T-helper 1 cell treated with Interleukin-12 subunit alpha and Interleukin-12 subunit beta and Interleukin-4 antibody, amounts not matched to agents 30 ng/mL and 1 ng/mL, for 36 hours (primary cell): ENCODE data around the gene MMP24OS. TPM values are rescaled to one million over a fixed set of nuclear protein-coding genes. Genes with fewer than 3 reads are reported as not detected.

Source experiments
- intact Hi-C: fragments of 100-400 bp; cut with micrococcal nuclease; formaldehyde crosslinking; loops from one replicate; pipeline ENCODE4 v1.15.1; 2024
- total RNA-seq: library from RNA; stranded (reverse); gene quantifications from 2 replicates; pipeline ENCODE4 v1.2.3, GENCODE V29; 2022

MMP24OS gene
- total RNA-seq, 1 donor from 2014 or later: 34.0 TPM

- intact Hi-C loops: no loop called here
Measured at GRCh38 chr20:35257175-35257909, 20.6 kb downstream of the MMP24OS start.

GRCh38 chr20:35254448-35254999 is 23.4 kb downstream of the MMP24OS start:
- intact Hi-C loops: no loop called here

GRCh38 chr20:35253010-35253409 is 24.9 kb downstream of the MMP24OS start:
- intact Hi-C loops: no loop called here

- intact Hi-C loops: loop anchor here (1.0 kb wide), 5 partner anchors 25 to 156 kb away; partner anchors contain the start of gene EDEM2
Measured at GRCh38 chr20:35252598-35252997, 25.3 kb downstream of the MMP24OS start.

- intact Hi-C loops: loop anchor here (1.0 kb wide), 5 partner anchors 25 to 156 kb away; partner anchors contain the start of gene EDEM2
Measured at GRCh38 chr20:35252037-35252461, 25.9 kb downstream of the MMP24OS start.

GRCh38 chr20:35251613-35251940 is 26.3 kb downstream of the MMP24OS start:
- intact Hi-C loops: no loop called here

DNA sequence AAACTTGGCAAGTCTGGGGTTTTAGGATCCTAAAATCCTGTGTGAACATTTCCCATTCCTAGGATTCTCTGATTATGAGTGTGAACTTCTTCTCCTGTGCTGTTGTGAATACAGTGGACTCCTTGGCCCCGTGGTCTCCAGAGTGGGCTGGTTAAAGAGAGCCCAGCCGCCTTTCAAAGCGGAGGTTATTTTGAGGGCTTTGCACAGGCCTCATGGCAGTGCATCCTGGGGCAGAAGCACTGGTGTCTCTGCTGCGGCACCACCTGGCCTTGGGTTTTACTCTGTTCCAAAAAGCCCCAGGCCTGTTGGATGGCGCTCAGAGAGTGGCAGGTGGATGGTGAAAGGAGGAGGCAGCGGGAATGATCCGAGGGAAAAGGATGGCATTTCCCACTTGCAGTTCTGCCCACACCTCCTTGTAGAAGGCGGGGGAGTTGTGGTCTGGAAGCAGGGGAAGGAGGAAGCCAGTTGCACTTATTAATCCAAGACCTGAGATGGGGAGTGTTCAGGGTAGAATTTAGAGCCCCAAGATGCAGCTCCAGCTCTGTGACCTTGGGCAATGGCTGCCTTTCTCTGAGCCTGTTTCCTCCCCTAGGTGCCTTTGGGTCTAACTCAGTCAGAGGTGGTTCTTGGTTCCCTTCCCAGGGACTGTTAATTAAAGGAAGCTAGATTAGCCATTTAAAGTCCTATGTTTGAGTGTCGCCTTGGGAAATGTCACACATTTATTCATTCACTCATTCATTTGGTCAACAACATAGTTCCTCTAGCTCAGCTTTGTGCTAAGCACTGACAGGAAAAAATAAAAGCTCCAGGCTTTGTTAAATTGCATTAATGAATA is 29.1 kb downstream of the MMP24OS start:
- intact Hi-C loops: no loop called here

- intact Hi-C loops: no loop called here
Measured at GRCh38 chr20:35246723-35247122, 31.2 kb downstream of the MMP24OS start.

DNA sequence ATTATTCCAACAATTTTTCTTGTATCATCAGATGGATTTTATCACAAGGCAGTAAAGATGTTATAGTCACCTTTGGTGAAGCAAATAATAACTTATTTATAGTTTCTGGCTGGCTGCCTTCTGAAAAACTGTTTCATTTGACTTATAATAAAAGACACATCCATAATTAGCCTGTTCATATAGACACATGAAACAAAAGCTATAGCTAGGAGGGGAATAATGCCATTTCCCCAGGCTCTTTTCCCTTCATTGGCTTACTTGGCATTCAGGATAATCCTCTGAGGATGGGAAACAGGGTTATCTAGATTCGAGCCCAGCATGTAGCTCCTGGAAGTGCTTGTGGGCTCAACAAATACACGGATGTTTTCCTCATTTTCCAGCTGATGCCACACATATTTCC is 33.9 kb downstream of the MMP24OS start:
- intact Hi-C loops: no loop called here

- intact Hi-C loops: no loop called here
Measured at GRCh38 chr20:35243317-35243716, 34.6 kb downstream of the MMP24OS start.

GRCh38 chr20:35240811-35241293 is 37.1 kb downstream of the MMP24OS start:
- intact Hi-C loops: no loop called here

DNA sequence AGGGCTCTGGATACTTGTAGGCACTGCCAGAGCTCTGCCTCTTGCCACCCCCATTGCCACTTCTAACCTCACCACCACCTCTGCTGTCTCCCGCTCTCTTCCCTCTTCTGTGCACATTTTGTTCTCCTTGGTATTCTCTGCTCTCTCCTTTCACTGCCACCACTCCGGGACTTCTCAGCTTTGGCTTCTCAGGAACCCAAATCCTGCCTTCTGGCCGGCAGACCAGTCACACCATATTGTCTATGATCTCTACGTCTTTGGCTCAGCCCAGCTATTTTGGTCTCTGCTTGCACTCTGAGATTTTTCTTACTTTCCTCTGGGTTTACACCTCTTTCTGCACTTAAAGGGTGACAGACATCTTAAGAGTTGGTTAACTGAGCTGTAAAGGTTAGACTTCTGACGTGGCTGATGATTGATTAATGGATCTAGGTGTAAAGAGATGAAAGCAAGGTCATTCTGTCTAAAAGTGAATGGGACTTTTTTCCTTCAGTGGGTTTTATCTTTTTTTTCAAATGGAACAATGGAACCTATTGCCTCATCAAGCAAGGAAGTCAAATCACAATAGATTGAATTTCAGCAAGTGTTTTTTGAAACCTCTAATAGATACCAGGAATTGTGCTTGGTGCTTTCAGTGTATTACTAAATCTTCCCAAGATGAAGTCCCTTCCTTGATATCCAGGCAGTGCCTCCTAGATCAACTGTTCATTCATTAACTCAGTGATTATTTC is 37.7 kb downstream of the MMP24OS start:
- intact Hi-C loops: no loop called here

DNA sequence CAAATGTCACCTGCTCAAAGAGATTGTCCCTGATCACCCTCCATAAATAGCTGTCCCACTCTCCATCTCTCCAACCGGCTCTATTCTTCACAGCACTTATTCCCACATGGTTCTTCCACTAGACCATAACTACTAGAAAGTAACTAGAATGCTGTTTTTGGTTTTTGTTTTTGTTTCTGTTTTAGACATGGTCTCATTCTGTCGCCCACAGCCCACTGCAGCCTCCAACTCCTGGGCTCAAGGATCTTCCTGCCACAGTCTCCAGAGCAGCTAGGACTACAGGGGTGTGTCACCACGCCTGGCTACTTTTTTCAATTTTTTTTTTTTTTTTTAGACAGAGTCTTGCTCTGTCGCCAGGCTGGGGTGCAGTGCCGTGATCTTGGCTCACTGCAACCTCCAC is 39.2 kb downstream of the MMP24OS start:
- intact Hi-C loops: no loop called here

DNA sequence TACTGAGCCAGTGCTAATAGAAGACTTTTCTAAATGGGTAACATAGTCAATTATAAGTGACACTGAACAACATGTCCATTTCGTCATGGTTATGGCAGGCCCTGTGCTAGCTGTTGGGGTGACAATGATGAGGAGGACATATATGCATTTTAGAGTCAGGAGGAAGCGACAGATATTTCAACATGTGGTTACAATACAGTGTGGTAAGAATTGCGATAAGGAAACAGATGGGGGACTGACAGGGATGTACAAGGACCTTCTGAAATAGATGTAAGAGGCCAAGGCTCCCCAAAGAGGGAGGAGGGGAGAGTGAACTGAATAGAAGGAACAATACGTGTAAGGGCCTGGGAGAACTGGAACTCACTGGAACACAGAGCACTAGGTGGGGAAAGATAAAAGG is 39.8 kb downstream of the MMP24OS start:
- intact Hi-C loops: no loop called here

- intact Hi-C loops: no loop called here
Measured at GRCh38 chr20:35237486-35237885, 40.4 kb downstream of the MMP24OS start.

DNA sequence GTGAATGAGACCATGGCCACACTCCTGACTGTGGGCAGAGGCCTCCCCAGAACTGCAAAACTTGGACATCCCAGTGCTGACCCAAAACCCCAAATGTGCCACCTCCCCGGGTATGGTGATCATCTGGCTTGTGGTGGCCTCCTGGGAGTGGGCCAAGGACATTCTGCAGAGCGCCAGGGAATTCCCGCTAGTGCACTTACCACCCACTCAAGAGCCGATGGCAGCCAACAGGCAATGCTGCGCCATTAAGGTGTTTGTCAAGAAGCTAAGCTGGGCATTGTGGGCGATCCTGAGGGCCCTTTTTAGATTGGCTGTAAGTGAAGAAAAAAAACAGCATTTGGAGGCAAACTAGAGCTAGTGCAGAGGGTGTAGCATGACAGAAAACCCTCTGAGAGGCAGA is 42.0 kb downstream of the MMP24OS start:
- intact Hi-C loops: no loop called here

GRCh38 chr20:35232575-35232974 is 45.3 kb downstream of the MMP24OS start:
- intact Hi-C loops: no loop called here

- intact Hi-C loops: loop anchor here (1.0 kb wide), 1 partner anchor 25 kb away; no protein-coding TSS in a partner anchor
Measured at GRCh38 chr20:35226884-35227681, 50.8 kb downstream of the MMP24OS start.
